Astrocyte (in vitro differentiated cells and primary cell): Measurements from ENCODE around the gene OSBP2. TPM values are rescaled to one million over a fixed set of nuclear protein-coding genes. Genes with fewer than 3 reads are reported as not detected.

Source experiments
- DNase-seq: peaks from one replicate; pipeline ENCODE4 v3.0.0-alpha.2; 2010; ENCODE audit warnings: low read depth
- FAIRE-seq: peaks from 2 replicates; lab custom pipeline; 2011; peaks lifted over from hg19 to GRCh38; lab: Jason Lieb, UNC
- H2AFZ ChIP-seq: 2 replicates; pipeline ENCODE4 v1.6.0; 2012; ENCODE audit warnings: low read depth, low read length, inconsistent platforms
- H3K27ac ChIP-seq: 2 replicates; pipeline ENCODE4 v1.5.1; 2011; ENCODE audit warnings: low read depth, low read length, inconsistent platforms
- H3K27me3 ChIP-seq: 2 replicates; pipeline ENCODE4 v1.6.0; 2011; ENCODE audit warnings: low read length, inconsistent platforms; ENCODE audit not compliant: insufficient read depth
- H3K36me3 ChIP-seq: 2 replicates; pipeline ENCODE4 v1.5.1; 2011; ENCODE audit warnings: low read length, inconsistent platforms; ENCODE audit not compliant: insufficient read depth
- H3K4me1 ChIP-seq: 2 replicates; pipeline ENCODE4 v1.5.1; 2011; ENCODE audit warnings: low read length, inconsistent platforms; ENCODE audit not compliant: insufficient read depth
- H3K4me2 ChIP-seq: 2 replicates; pipeline ENCODE4 v1.6.0; 2012; ENCODE audit warnings: low read length, inconsistent platforms
- H3K4me3 ChIP-seq: 2 replicates; pipeline ENCODE4 v1.5.1; 2011; ENCODE audit warnings: low read depth, mild to moderate bottlenecking, low read length, inconsistent platforms; ENCODE audit not compliant: insufficient read depth
- H3K79me2 ChIP-seq: 2 replicates; pipeline ENCODE4 v1.6.0; 2012; ENCODE audit warnings: mild to moderate bottlenecking, low read length, inconsistent platforms; ENCODE audit not compliant: insufficient read depth
- H3K9ac ChIP-seq: 2 replicates; pipeline ENCODE4 v1.6.0; 2012; ENCODE audit warnings: mild to moderate bottlenecking, low read length, inconsistent platforms
- H3K9me3 ChIP-seq: 2 replicates; pipeline ENCODE4 v1.5.1; 2012; ENCODE audit warnings: low read depth, mild to moderate bottlenecking, low read length, inconsistent platforms; ENCODE audit not compliant: insufficient read depth
- H4K20me1 ChIP-seq: 2 replicates; pipeline ENCODE4 v1.6.0; 2012; ENCODE audit warnings: low read length, inconsistent platforms; ENCODE audit not compliant: insufficient read depth
- H3K27ac Mint-ChIP-seq: one replicate; pipeline ENCODE4 v1.8.0; 2021; ENCODE audit warnings: mild to moderate bottlenecking, mixed read lengths; ENCODE audit not compliant: unreplicated experiment
- H3K27me3 Mint-ChIP-seq: one replicate; pipeline ENCODE4 v1.8.0; 2021; ENCODE audit warnings: low read depth, mixed read lengths; ENCODE audit not compliant: unreplicated experiment
- H3K36me3 Mint-ChIP-seq: one replicate; pipeline ENCODE4 v1.8.0; 2021; ENCODE audit warnings: low read depth, mixed read lengths; ENCODE audit not compliant: unreplicated experiment
- H3K4me1 Mint-ChIP-seq: one replicate; pipeline ENCODE4 v1.8.0; 2021; ENCODE audit warnings: low read depth, mixed read lengths; ENCODE audit not compliant: unreplicated experiment
- H3K4me3 Mint-ChIP-seq: one replicate; pipeline ENCODE4 v1.8.0; 2021; ENCODE audit warnings: mild to moderate bottlenecking, moderate library complexity, mixed read lengths; ENCODE audit not compliant: unreplicated experiment
- H3K9me3 Mint-ChIP-seq: one replicate; pipeline ENCODE4 v1.8.0; 2021; ENCODE audit warnings: mild to moderate bottlenecking, mixed read lengths; ENCODE audit not compliant: unreplicated experiment
- CTCF ChIP-seq: IDR thresholded peaks from 2 replicates; pipeline ENCODE4 v1.5.1; 2011; ENCODE audit warnings: low read depth, mild to moderate bottlenecking, inconsistent platforms, low read length, moderate library complexity; ENCODE audit not compliant: insufficient read depth
- EZH2 ChIP-seq: IDR thresholded peaks from 2 replicates; pipeline ENCODE4 v1.6.1; 2012; ENCODE audit warnings: mild to moderate bottlenecking, low read length, inconsistent platforms; ENCODE audit not compliant: insufficient read depth
- total RNA-seq: library from RNA; stranded (reverse); gene quantifications from 2 replicates; pipeline ENCODE4 v1.2.1, GENCODE V29; 2021

Gene OSBP2
- total RNA-seq, 1 donor from 2014 or later: 0.48 TPM

- H3K27me3 Mint-ChIP-seq: peaks cover 11% of the 10 kb centered on the region
- H3K9ac ChIP-seq: no peak overlapping the region
- H3K27ac ChIP-seq: no peak overlapping the region
- no peaks in the 10 kb centered on the region for H3K27me3 ChIP-seq
- no peak overlapping the region for H2AFZ ChIP-seq
- H3K9me3 Mint-ChIP-seq: peaks cover 5% of the 10 kb centered on the region
- H3K9me3 ChIP-seq: no peaks in the 10 kb centered on the region
- H3K4me3 Mint-ChIP-seq: no peak overlapping the region
- no peak for FAIRE-seq
- peaks cover 4% of the 10 kb centered on the region for H3K4me1 ChIP-seq
- no peak overlapping the region for H3K27ac Mint-ChIP-seq
- DNase-seq: no peak
- H3K4me1 Mint-ChIP-seq: no peaks in the 10 kb centered on the region
- H3K4me3 ChIP-seq: no peak overlapping the region
- H4K20me1 ChIP-seq: no peaks in the 10 kb centered on the region
- no peaks in the 10 kb centered on the region for H3K36me3 ChIP-seq
- no peaks in the 10 kb centered on the region for H3K36me3 Mint-ChIP-seq
- no peak overlapping the region for H3K4me2 ChIP-seq
- TF ChIP-seq CTCF: no peak
- no peak for TF ChIP-seq EZH2
- no peaks in the 10 kb centered on the region for H3K79me2 ChIP-seq
Measured at GRCh38 chr22:30858976-30859713, 164.5 kb downstream of the OSBP2 start.

- H3K27me3 Mint-ChIP-seq: peaks cover 11% of the 10 kb centered on the region
- no peaks in the 10 kb centered on the region for H3K4me1 Mint-ChIP-seq
- H3K9me3 ChIP-seq: no peaks in the 10 kb centered on the region
- H3K27me3 ChIP-seq: no peaks in the 10 kb centered on the region
- no peaks in the 10 kb centered on the region for H3K36me3 ChIP-seq
- no peak overlapping the region for H3K27ac Mint-ChIP-seq
- no peak overlapping the region for H3K9ac ChIP-seq
- no peak overlapping the region for H3K4me2 ChIP-seq
- no peak for TF ChIP-seq EZH2
- TF ChIP-seq CTCF: no peak
- peaks cover 4% of the 10 kb centered on the region for H3K4me1 ChIP-seq
- peaks cover 2% of the 10 kb centered on the region for H3K9me3 Mint-ChIP-seq
- H3K4me3 ChIP-seq: no peak overlapping the region
- H2AFZ ChIP-seq: no peak overlapping the region
- no peaks in the 10 kb centered on the region for H3K36me3 Mint-ChIP-seq
- no peak for DNase-seq
- H4K20me1 ChIP-seq: no peaks in the 10 kb centered on the region
- no peak overlapping the region for H3K4me3 Mint-ChIP-seq
- no peak for FAIRE-seq
- no peak overlapping the region for H3K27ac ChIP-seq
- no peaks in the 10 kb centered on the region for H3K79me2 ChIP-seq
Measured at GRCh38 chr22:30859714-30860095, 165.0 kb downstream of the OSBP2 start.
